Endodermal cell (in vitro differentiated cells): ENCODE results near the gene ROGDI. TPM values are rescaled to one million over a fixed set of nuclear protein-coding genes. Genes with fewer than 3 reads are reported as not detected.

Source experiments
- DNase-seq: peaks from one replicate; pipeline ENCODE4 v3.0.0-alpha.2; 2017
- H3K27ac ChIP-seq: 2 replicates; pipeline ENCODE4 v1.5.1; 2013; ENCODE audit warnings: mild to moderate bottlenecking, low read depth, low read length, moderate library complexity
- H3K27me3 ChIP-seq: 2 replicates; pipeline ENCODE4 v1.6.1; 2013; ENCODE audit warnings: mild to moderate bottlenecking, low read length, moderate library complexity; ENCODE audit not compliant: insufficient read depth, control insufficient read depth, poor library complexity, severe bottlenecking
- H3K36me3 ChIP-seq: 2 replicates; pipeline ENCODE4 v1.7.0; 2013; ENCODE audit warnings: mild to moderate bottlenecking, low read length, moderate library complexity; ENCODE audit not compliant: control insufficient read depth, insufficient read depth
- H3K4me1 ChIP-seq: one replicate; pipeline ENCODE4 v1.7.0; 2013; ENCODE audit warnings: low read length; ENCODE audit not compliant: control insufficient read depth, insufficient read depth
- H3K4me3 ChIP-seq: 2 replicates; pipeline ENCODE4 v1.5.1; 2013; ENCODE audit warnings: mild to moderate bottlenecking, low read length, moderate library complexity
- H3K9ac ChIP-seq: 2 replicates; pipeline ENCODE4 v1.6.1; 2013; ENCODE audit warnings: mild to moderate bottlenecking, low read length, moderate library complexity; ENCODE audit not compliant: poor library complexity, severe bottlenecking; ENCODE audit errors: extremely low read depth
- H3K9me3 ChIP-seq: 2 replicates; pipeline ENCODE4 v1.6.1; 2013; ENCODE audit warnings: mild to moderate bottlenecking, low read length, moderate library complexity; ENCODE audit not compliant: control insufficient read depth
- H3K27ac Mint-ChIP-seq: 2 replicates; pipeline ENCODE4 v1.8.0; 2020; ENCODE audit warnings: mixed read lengths
- H3K27me3 Mint-ChIP-seq: 2 replicates; pipeline ENCODE4 v1.8.0; 2021; ENCODE audit warnings: mild to moderate bottlenecking, mixed read lengths; ENCODE audit not compliant: insufficient read depth
- H3K36me3 Mint-ChIP-seq: 2 replicates; pipeline ENCODE4 v1.8.0; 2020; ENCODE audit warnings: low read depth, mixed read lengths
- H3K4me1 Mint-ChIP-seq: 2 replicates; pipeline ENCODE4 v1.8.0; 2020; ENCODE audit warnings: mixed read lengths
- H3K4me3 Mint-ChIP-seq: 2 replicates; pipeline ENCODE4 v1.8.0; 2020; ENCODE audit warnings: mild to moderate bottlenecking, moderate library complexity, mixed read lengths
- H3K9me3 Mint-ChIP-seq: 2 replicates; pipeline ENCODE4 v1.8.0; 2020; ENCODE audit warnings: mild to moderate bottlenecking, mixed read lengths
- WGBS, 2 experiments: methylation state at CpG; one replicate each; pipeline versions ENCODE4 v1.1.5 to v1.1.7; 2013; ENCODE audit warnings: missing lambda C conversion rate in 2 of 2, mixed read lengths in 1 of 2; ENCODE audit not compliant: insufficient coverage in 1 of 2, insufficient read length in 1 of 2; 5-methylcytosine and 5-hydroxymethylcytosine counted together
- total RNA-seq, 2 donors: library from RNA; stranded (reverse); fragmentation: NEBNext Ultra II Directional in 1 of 2; extraction: Animal tissue kit (Norgen Biotek cat#: 25700) in 1 of 2; gene quantifications; 2 replicates in 1 of 2; 3 replicates in 1 of 2; pipeline ENCODE4 v1.2.1, GENCODE V29; 2021
- TF ChIP-seq, protein P1 (sequence below): fragments of 200-600 bp; sonication (generic); conservative IDR thresholded peaks from 2 replicates; pipeline ENCODE4 v1.5.0; 2021; ENCODE audit warnings: antibody characterized with exemption, mild to moderate bottlenecking

ROGDI gene
- total RNA-seq, 2 donors from 2014 or later, result 46.2 to 49.0 TPM

GRCh38 chr16:4750896-4751295 lies 51.5 kb downstream of the ROGDI start:
- Mint-ChIP-seq H3K9me3 (peaks cover 11% of the 10 kb centered on the region), H3K27me3 (no peaks in the 10 kb centered on the region), H3K4me1 (no peaks in the 10 kb centered on the region), H3K36me3 (peaks cover 31% of the 10 kb centered on the region), H3K27ac (no peak overlapping the region), H3K4me3 (no peak overlapping the region)
- no peaks in the 10 kb centered on the region for H3K27me3 ChIP-seq
- peaks cover 11% of the 10 kb centered on the region for H3K9me3 ChIP-seq
- H3K27ac ChIP-seq, result no peak overlapping the region
- H3K4me3 ChIP-seq, result no peak overlapping the region
- TF ChIP-seq, protein P1, sequence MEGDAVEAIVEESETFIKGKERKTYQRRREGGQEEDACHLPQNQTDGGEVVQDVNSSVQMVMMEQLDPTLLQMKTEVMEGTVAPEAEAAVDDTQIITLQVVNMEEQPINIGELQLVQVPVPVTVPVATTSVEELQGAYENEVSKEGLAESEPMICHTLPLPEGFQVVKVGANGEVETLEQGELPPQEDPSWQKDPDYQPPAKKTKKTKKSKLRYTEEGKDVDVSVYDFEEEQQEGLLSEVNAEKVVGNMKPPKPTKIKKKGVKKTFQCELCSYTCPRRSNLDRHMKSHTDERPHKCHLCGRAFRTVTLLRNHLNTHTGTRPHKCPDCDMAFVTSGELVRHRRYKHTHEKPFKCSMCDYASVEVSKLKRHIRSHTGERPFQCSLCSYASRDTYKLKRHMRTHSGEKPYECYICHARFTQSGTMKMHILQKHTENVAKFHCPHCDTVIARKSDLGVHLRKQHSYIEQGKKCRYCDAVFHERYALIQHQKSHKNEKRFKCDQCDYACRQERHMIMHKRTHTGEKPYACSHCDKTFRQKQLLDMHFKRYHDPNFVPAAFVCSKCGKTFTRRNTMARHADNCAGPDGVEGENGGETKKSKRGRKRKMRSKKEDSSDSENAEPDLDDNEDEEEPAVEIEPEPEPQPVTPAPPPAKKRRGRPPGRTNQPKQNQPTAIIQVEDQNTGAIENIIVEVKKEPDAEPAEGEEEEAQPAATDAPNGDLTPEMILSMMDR, result no peak
- H3K4me1 ChIP-seq, result no peaks in the 10 kb centered on the region
- WGBS, 2 experiments, result 94 to 95% methylated on average over 4 to 8 of the region's 8 CpGs
- no peak for DNase-seq
- no peak overlapping the region for H3K9ac ChIP-seq
- peaks cover 41% of the 10 kb centered on the region for H3K36me3 ChIP-seq

GRCh38 chr16:4749700-4750257 lies 52.7 kb downstream of the ROGDI start:
- no peak for DNase-seq
- H3K4me1 Mint-ChIP-seq, result no peaks in the 10 kb centered on the region
- peaks cover 21% of the 10 kb centered on the region for H3K36me3 Mint-ChIP-seq
- H3K4me3 Mint-ChIP-seq, result no peak overlapping the region
- H3K36me3 ChIP-seq, result peaks cover 29% of the 10 kb centered on the region
- 92 to 98% methylated on average over 7 to 10 of the region's 10 CpGs for WGBS, 2 experiments
- no peaks in the 10 kb centered on the region for H3K4me1 ChIP-seq
- H3K4me3 ChIP-seq, result no peak overlapping the region
- TF ChIP-seq, protein P1, result no peak
- H3K9me3 ChIP-seq, result peaks cover 2% of the 10 kb centered on the region
- H3K9ac ChIP-seq, result no peak overlapping the region
- H3K27ac ChIP-seq, result no peak overlapping the region
- no peak overlapping the region for H3K27ac Mint-ChIP-seq
- peaks cover 2% of the 10 kb centered on the region for H3K9me3 Mint-ChIP-seq
- no peaks in the 10 kb centered on the region for H3K27me3 ChIP-seq
- H3K27me3 Mint-ChIP-seq, result no peaks in the 10 kb centered on the region

- Histone ChIP-seq H3K9ac (no peak overlapping the region), H3K27ac (no peak overlapping the region), H3K9me3 (no peaks in the 10 kb centered on the region), H3K27me3 (no peaks in the 10 kb centered on the region), H3K36me3 (peaks cover 25% of the 10 kb centered on the region), H3K4me3 (no peak overlapping the region), H3K4me1 (no peaks in the 10 kb centered on the region)
- TF ChIP-seq, protein P1, result no peak
- H3K4me1 Mint-ChIP-seq, result no peaks in the 10 kb centered on the region
- H3K4me3 Mint-ChIP-seq, result no peak overlapping the region
- 94 to 97% methylated on average over 9 to 16 of the region's 16 CpGs for WGBS, 2 experiments
- H3K27ac Mint-ChIP-seq, result no peak overlapping the region
- no peaks in the 10 kb centered on the region for H3K9me3 Mint-ChIP-seq
- no peaks in the 10 kb centered on the region for H3K27me3 Mint-ChIP-seq
- DNase-seq, result no peak
- peaks cover 16% of the 10 kb centered on the region for H3K36me3 Mint-ChIP-seq
These were observed 53.6 kb downstream of the ROGDI start for GRCh38 chr16:4748682-4749411.
